Medulla oblongata (tissue), 1 donor: ENCODE results near the gene P2RX5.

Experiments used
- DNase-seq: peaks from one replicate; pipeline ENCODE4 v3.0.0-alpha.2; 2015; ENCODE audit errors: extremely low spot score

P2RX5 gene

GRCh38 chr17:3681565-3681964 lies 14.4 kb downstream of the P2RX5 start:
- DNase-seq: no peak

- no peak for DNase-seq
Observed at GRCh38 chr17:3681057-3681456, 14.9 kb downstream of the P2RX5 start.

GRCh38 chr17:3679531-3680126 lies 16.3 kb downstream of the P2RX5 start:
- DNase-seq: no peak

- DNase-seq: no peak
Observed at GRCh38 chr17:3678821-3679530, 17.0 kb downstream of the P2RX5 start.

- no peak for DNase-seq
Observed at GRCh38 chr17:3678095-3678820, 17.7 kb downstream of the P2RX5 start.

GRCh38 chr17:3675886-3676285 lies 20.1 kb downstream of the P2RX5 start:
- DNase-seq: no peak

GRCh38 chr17:3672571-3672970 lies 23.4 kb downstream of the P2RX5 start:
- no peak for DNase-seq

GRCh38 chr17:3669548-3669947 lies 26.4 kb downstream of the P2RX5 start:
- no peak for DNase-seq

GRCh38 chr17:3669085-3669347 lies 26.9 kb downstream of the P2RX5 start:
- DNase-seq: no peak

GRCh38 chr17:3668279-3669084 lies 27.5 kb downstream of the P2RX5 start, which contains the start of the genes EMC6 and TAX1BP3:
TSS of gene EMC6 (plus strand) at chr17:3668812. CDS start at chr17:3669147, 335 bp downstream.
TSS of gene TAX1BP3 (minus strand) at chr17:3668578. CDS start at chr17:3668526, 52 bp downstream.
- DNase-seq: peak; percentile 99

- peak; percentile 38 for DNase-seq
Observed at GRCh38 chr17:3667366-3668278, 28.3 kb downstream of the P2RX5 start.

GRCh38 chr17:3666516-3666915 lies 29.4 kb downstream of the P2RX5 start:
- DNase-seq: no peak

GRCh38 chr17:3665834-3666233 lies 30.1 kb downstream of the P2RX5 start:
- DNase-seq: peak; percentile 82

- no peak for DNase-seq
Observed at GRCh38 chr17:3663102-3664011, 32.6 kb downstream of the P2RX5 start.

- peak; percentile 63 for DNase-seq
Observed at GRCh38 chr17:3660311-3660891, 35.6 kb downstream of the P2RX5 start.

- peak; percentile 54 for DNase-seq
Observed at GRCh38 chr17:3659541-3660111, 36.3 kb downstream of the P2RX5 start.

GRCh38 chr17:3658784-3659449 lies 37.0 kb downstream of the P2RX5 start:
- no peak for DNase-seq

- peak; percentile 50 for DNase-seq
Observed at GRCh38 chr17:3657874-3658783, 37.8 kb downstream of the P2RX5 start.
